Nephron (organoid): ENCODE data around the gene ATP2A3.
A peak's percentile ranks its signal among the peaks of the same experiment; 100 is the strongest.
"Not testable (repeated sequence)": the region's sequence is repeated elsewhere in the genome, so short reads cannot be mapped to it uniquely, and the experiment has no call there.

Experiments used
- H3K27ac Mint-ChIP-seq, 3 experiments: 2 replicates each; pipeline ENCODE4 v1.8.0; 2020; ENCODE audit warnings: mixed read lengths in 3 of 3, mild to moderate bottlenecking in 2 of 3, moderate library complexity in 1 of 3
- H3K27me3 Mint-ChIP-seq: 2 replicates; pipeline ENCODE4 v1.8.0; 2021; ENCODE audit warnings: low read depth, mild to moderate bottlenecking, moderate library complexity, mixed read lengths
- H3K36me3 Mint-ChIP-seq: 2 replicates; pipeline ENCODE4 v1.8.0; 2020; ENCODE audit warnings: low read depth, mixed read lengths
- H3K4me1 Mint-ChIP-seq: 2 replicates; pipeline ENCODE4 v1.8.0; 2020; ENCODE audit warnings: mixed read lengths
- H3K4me3 Mint-ChIP-seq, 3 experiments: 2 replicates each; pipeline ENCODE4 v1.8.0; 2020; ENCODE audit warnings: mild to moderate bottlenecking in 3 of 3, mixed read lengths in 3 of 3, moderate library complexity in 2 of 3
- H3K9me3 Mint-ChIP-seq: 2 replicates; pipeline ENCODE4 v1.8.0; 2020; ENCODE audit warnings: mixed read lengths
- CTCF ChIP-seq, 3 experiments: fragments of 200-600 bp; sonication (generic); IDR thresholded peaks; one replicate each; pipeline ENCODE4 v1.5.0; 2021; ENCODE audit warnings: antibody characterized with exemption in 3 of 3; ENCODE audit not compliant: unreplicated experiment in 3 of 3

Gene ATP2A3

DNA sequence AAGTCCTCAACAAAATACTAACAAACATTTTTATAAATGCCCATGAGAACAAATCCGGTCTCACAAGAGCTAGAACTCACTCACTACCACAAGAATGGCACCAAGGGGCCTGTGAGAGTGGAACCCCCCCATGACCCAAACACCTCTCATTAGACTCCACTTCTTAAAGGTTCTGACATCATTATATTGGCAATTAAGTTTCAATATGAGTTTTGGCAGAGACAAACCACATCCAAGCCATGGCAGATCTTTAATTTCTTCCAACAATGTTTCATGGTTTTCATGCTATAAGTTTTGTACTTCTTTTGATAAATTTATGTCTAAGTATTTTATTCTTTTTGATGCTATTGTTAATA is 30.0 kb upstream of the ATP2A3 start:
- H3K27me3 Mint-ChIP-seq: no peaks in the 10 kb centered on the region
- no peak overlapping the region for H3K27ac Mint-ChIP-seq
- peaks cover 21% of the 10 kb centered on the region for H3K9me3 Mint-ChIP-seq
- TF ChIP-seq CTCF (IDR thresholded peaks at IDR 0.05; ENCODE audit: unreplicated experiment in 3 of 3): no peak
- H3K36me3 Mint-ChIP-seq: no peaks in the 10 kb centered on the region
- no peaks in the 10 kb centered on the region for H3K4me1 Mint-ChIP-seq
- no peak overlapping the region for H3K4me3 Mint-ChIP-seq

- Mint-ChIP-seq H3K27ac (no peak overlapping the region), H3K4me1 (peaks cover 3% of the 10 kb centered on the region), H3K27me3 (no peaks in the 10 kb centered on the region), H3K4me3 (no peak overlapping the region), H3K36me3 (no peaks in the 10 kb centered on the region), H3K9me3 (peaks cover 21% of the 10 kb centered on the region)
- TF ChIP-seq CTCF (IDR thresholded peaks at IDR 0.05; ENCODE audit: unreplicated experiment in 3 of 3): no peak
Measured at GRCh38 chr17:3993493-3994220, 29.4 kb upstream of the ATP2A3 start.

DNA sequence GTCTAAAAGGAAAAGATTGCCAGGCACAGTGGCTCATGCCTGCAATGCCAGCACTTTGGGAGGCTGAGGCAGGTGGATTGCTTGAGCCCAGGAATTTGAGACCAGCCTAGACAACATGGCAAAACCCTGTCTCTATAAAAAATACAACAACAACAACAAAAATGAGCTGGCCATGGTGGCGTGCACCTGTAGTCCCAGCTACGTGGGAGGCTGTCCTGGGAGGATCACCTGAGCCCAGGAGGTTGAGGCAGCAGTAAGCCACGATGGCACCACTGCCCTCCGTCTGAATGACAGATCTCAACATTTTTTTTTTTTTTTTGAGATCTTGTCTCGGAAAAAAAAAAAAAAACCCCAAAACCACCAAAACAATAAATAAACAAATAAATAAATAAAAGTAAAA is 28.1 kb upstream of the ATP2A3 start:
- H3K4me1 Mint-ChIP-seq: peaks cover 7% of the 10 kb centered on the region
- peaks cover 18% of the 10 kb centered on the region for H3K9me3 Mint-ChIP-seq
- H3K27me3 Mint-ChIP-seq: no peaks in the 10 kb centered on the region
- TF ChIP-seq CTCF (IDR thresholded peaks at IDR 0.05; ENCODE audit: unreplicated experiment in 3 of 3): no peak
- H3K36me3 Mint-ChIP-seq: no peaks in the 10 kb centered on the region
- H3K4me3 Mint-ChIP-seq: no peak overlapping the region
- H3K27ac Mint-ChIP-seq: no peak overlapping the region

GRCh38 chr17:3991699-3992098 is 27.5 kb upstream of the ATP2A3 start:
- not testable (repeated sequence) for H3K27me3 Mint-ChIP-seq, H3K36me3 Mint-ChIP-seq, H3K4me1 Mint-ChIP-seq, H3K27ac Mint-ChIP-seq, H3K4me3 Mint-ChIP-seq
- H3K9me3 Mint-ChIP-seq: peaks cover 17% of the 10 kb centered on the region

DNA sequence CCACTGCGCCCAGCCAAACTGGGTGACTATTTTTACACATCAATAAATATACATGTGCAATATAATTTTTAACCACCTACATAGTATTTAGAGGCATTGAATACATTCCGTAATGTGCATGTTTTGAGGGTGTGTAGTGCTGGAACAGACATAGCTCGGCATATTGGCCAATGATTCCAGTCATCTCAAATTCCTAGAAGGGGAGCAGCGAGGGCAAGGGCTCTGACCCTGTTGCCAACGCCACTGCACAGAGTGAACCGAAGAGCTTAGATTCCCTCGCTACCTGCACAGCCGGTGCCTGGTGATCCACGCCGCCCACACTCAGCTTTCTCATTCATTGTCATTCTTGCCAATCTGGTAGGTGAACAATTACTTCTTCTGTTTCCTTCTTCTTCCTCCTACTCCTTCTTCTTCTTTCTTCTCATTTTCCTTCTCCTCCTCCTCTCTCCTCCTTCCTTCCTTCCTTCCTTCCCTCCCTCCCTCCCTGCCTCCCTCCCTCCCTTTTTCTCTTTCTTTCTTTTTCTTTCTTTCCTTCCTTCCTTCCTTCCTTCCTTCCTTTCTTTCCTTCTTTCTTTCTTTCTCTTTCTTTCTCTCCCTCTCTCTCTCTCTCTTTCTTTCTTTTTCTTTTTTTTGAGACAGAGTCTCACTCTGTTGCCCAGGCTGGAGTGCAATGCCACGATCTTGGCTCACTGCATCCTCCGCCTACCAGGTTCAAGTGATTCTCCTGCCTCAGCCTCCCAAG is 26.3 kb upstream of the ATP2A3 start:
- TF ChIP-seq CTCF (IDR thresholded peaks at IDR 0.05; ENCODE audit: unreplicated experiment in 3 of 3): no peak
- peaks cover 9% of the 10 kb centered on the region for H3K9me3 Mint-ChIP-seq
- no peaks in the 10 kb centered on the region for H3K27me3 Mint-ChIP-seq
- H3K4me3 Mint-ChIP-seq: no peak overlapping the region
- H3K36me3 Mint-ChIP-seq: no peaks in the 10 kb centered on the region
- H3K4me1 Mint-ChIP-seq: peaks cover 7% of the 10 kb centered on the region
- no peak overlapping the region for H3K27ac Mint-ChIP-seq

DNA sequence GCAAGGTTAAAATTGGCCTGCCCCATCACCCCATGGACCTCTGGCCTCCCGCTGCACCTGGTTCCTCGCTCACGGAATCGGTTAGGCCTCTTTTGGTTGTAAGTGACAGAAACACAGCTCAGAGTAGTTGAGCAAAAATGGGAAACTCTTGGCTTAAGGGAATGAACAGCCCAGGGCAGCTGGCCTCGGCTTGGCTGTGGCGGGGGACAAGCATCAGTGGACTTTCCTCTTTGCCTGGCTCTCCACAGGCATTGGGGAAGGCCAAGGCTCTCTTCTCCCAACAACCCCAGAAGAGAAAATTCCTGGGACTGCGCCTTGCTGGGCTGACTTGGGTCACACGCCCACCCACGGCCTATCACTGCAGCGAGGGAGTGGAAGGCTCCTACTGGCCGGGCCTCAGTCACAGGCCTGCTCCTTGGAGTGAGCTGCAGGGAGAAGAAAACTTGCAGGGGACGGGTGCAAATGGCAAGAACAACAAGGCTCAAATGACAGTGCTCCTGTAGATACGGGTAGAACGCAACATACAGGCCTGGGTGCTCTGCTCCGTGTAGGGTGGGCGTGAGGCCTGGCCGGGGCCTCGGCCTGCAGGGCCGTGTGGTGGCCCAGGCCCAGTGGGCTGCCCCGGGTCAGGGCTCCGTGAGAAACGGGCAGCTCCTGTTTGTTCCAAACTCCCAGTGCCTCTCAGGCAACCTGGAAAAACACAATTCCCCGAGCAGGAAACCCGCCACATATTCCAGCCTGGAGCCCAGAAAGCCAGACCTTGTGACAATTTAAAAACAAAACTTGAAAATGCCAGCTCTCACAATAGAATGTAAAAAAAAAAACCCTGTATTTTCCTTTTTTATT is 25.0 kb upstream of the ATP2A3 start:
- no peak for TF ChIP-seq CTCF (IDR thresholded peaks at IDR 0.05; ENCODE audit: unreplicated experiment in 3 of 3)
- H3K4me1 Mint-ChIP-seq: peaks cover 7% of the 10 kb centered on the region
- peak overlapping the region in 2 of 3 experiments; percentile 71 to 72 for H3K27ac Mint-ChIP-seq
- H3K9me3 Mint-ChIP-seq: peaks cover 2% of the 10 kb centered on the region
- no peak overlapping the region for H3K4me3 Mint-ChIP-seq
- peaks cover 5% of the 10 kb centered on the region for H3K27me3 Mint-ChIP-seq
- H3K36me3 Mint-ChIP-seq: no peaks in the 10 kb centered on the region
